AG04449 (cell line): ENCODE results near the gene SDK2.

Experiments used
- CTCF ChIA-PET: fragments of 350-600 bp; formaldehyde crosslinking; extraction: SDS; loops from one replicate; lab custom pipeline; 2021; ENCODE audit warnings: antibody characterized with exemption; lab: Yijun Ruan, JAX
- POLR2A ChIA-PET: fragments of 400-600, 350-600 bp; formaldehyde crosslinking; extraction: SDS; loops from one replicate; lab custom pipeline; 2020; ENCODE audit warnings: antibody characterized with exemption, inconsistent platforms; lab: Yijun Ruan, JAX
- DNase-seq: peaks from one replicate; pipeline ENCODE4 v3.0.0-alpha.2; 2010; ENCODE audit warnings: low read depth, low spot score
- H3K4me3 ChIP-seq: 2 replicates; pipeline ENCODE4 v1.5.1; 2011; ENCODE audit warnings: low read depth, mild to moderate bottlenecking, control low read depth, low read length
- CTCF ChIP-seq: IDR thresholded peaks from one replicate; pipeline ENCODE4 v1.5.1; 2011; ENCODE audit warnings: mild to moderate bottlenecking, moderate library complexity, low read length, control low read depth, inconsistent platforms; ENCODE audit not compliant: insufficient read depth; ENCODE audit errors: missing control alignments

SDK2 gene

GRCh38 chr17:73437826-73438225 is 206.4 kb downstream of the SDK2 start:
- POLR2A ChIA-PET, result no interaction called here
- TF ChIP-seq CTCF, result no peak
- CTCF ChIA-PET, result interaction anchor here (1.4 kb wide), 1 partner anchor 9 kb away, joined by 6 read pairs; no protein-coding TSS in a partner anchor

GRCh38 chr17:73436954-73437353 is 207.3 kb downstream of the SDK2 start:
- ChIA-PET POLR2A (no interaction called here), CTCF (interaction anchor here (1.4 kb wide), 1 partner anchor 8 kb away, joined by 6 read pairs; no protein-coding TSS in a partner anchor)
- H3K4me3 ChIP-seq, result no peak overlapping the region
- DNase-seq, result no peak
- TF ChIP-seq CTCF, result no peak

More at GRCh38 chr17:73437826-73438225, 206.4 kb downstream of the SDK2 start:
- DNase-seq, result no peak
- H3K4me3 ChIP-seq, result no peak overlapping the region

- ChIA-PET POLR2A (no interaction called here), CTCF (interaction anchor here (1.0 kb wide), 1 partner anchor 9 kb away, joined by 3 read pairs; no protein-coding TSS in a partner anchor)
- TF ChIP-seq CTCF, result no peak
- no peak overlapping the region for H3K4me3 ChIP-seq
- no peak for DNase-seq
These were observed 208.8 kb downstream of the SDK2 start for GRCh38 chr17:73435412-73435811.

- no peak for DNase-seq
- ChIA-PET POLR2A (no interaction called here), CTCF (interaction anchor here (1.0 kb wide), 1 partner anchor 8 kb away, joined by 3 read pairs; no protein-coding TSS in a partner anchor)
- H3K4me3 ChIP-seq, result no peak overlapping the region
- no peak for TF ChIP-seq CTCF
These were observed 210.1 kb downstream of the SDK2 start for GRCh38 chr17:73434154-73434553.

GRCh38 chr17:73433501-73433900 is 210.7 kb downstream of the SDK2 start:
- TF ChIP-seq CTCF, result no peak
- H3K4me3 ChIP-seq, result no peak overlapping the region
- CTCF ChIA-PET, result no interaction called here
- POLR2A ChIA-PET, result no interaction called here
- DNase-seq, result no peak

GRCh38 chr17:73432624-73433190 is 211.5 kb downstream of the SDK2 start:
- no peak for TF ChIP-seq CTCF
- ChIA-PET CTCF (no interaction called here), POLR2A (no interaction called here)
- H3K4me3 ChIP-seq, result no peak overlapping the region
- DNase-seq, result no peak
